Measurements from ENCODE around the gene TSHZ2. TPM values are rescaled to one million over a fixed set of nuclear protein-coding genes. Genes with fewer than 3 reads are reported as not detected.

TSHZ2 gene
- total and polyA plus RNA-seq, 2 donors (not counting 3 experiments of a cell fraction or from before 2014, with no cell fraction given): not detected

- FAIRE-seq: no peak
Measured at GRCh38 chr20:53383916-53384315, 411.8 kb downstream of the TSHZ2 start.

More at GRCh38 chr20:53383916-53384315, 411.8 kb downstream of the TSHZ2 start:
- CTCF ChIA-PET: no interaction called here
- DNase-seq (ENCODE audit: low read depth, low spot score): no peak
- intact Hi-C loops (cut with micrococcal nuclease): no loop called here
- no peaks in the 10 kb centered on the region for H3K79me2 ChIP-seq (ENCODE audit: control insufficient read depth, insufficient read depth, low read length)
- no peaks in the 10 kb centered on the region for H3K9me3 ChIP-seq (replicated peaks; ENCODE audit: control insufficient read depth, insufficient read depth, low read length)
- no peaks in the 10 kb centered on the region for H3K36me3 ChIP-seq (ENCODE audit: control insufficient read depth in 2 of 2, extremely low read depth in 1 of 2, insufficient read depth in 2 of 2, low read length in 2 of 2)
- no peaks in the 10 kb centered on the region for H3K27me3 ChIP-seq (ENCODE audit: control insufficient read depth in 2 of 2, insufficient read depth in 2 of 2, low read length in 2 of 2)
- TF ChIP-seq POLR2A (IDR thresholded peaks at IDR 0.05; ENCODE audit: low read depth, low read length) (no peak), JUN (IDR thresholded peaks at IDR 0.05; ENCODE audit: borderline replicate concordance, insufficient read depth, insufficient read length, low read depth) (no peak), FOS (IDR thresholded peaks at IDR 0.05; ENCODE audit: borderline replicate concordance, insufficient read depth, low read length) (no peak), CTCF (IDR thresholded peaks at IDR 0.05; ENCODE audit: extremely low read depth in 1 of 2, insufficient read depth in 1 of 2, low read depth in 1 of 2, low read length in 2 of 2) (no peak), EZH2 (IDR thresholded peaks at IDR 0.05; ENCODE audit: borderline replicate concordance, low read depth, low read length, severe bottlenecking) (no peak), POLR2AphosphoS5 (IDR thresholded peaks at IDR 0.05; ENCODE audit: insufficient read depth, low read depth, low read length) (no peak), MAX (IDR thresholded peaks at IDR 0.05; ENCODE audit: insufficient read depth, insufficient read length) (no peak), GATA2 (IDR thresholded peaks at IDR 0.05; ENCODE audit: insufficient read depth, insufficient read length, low read depth, low read length) (no peak), MYC (IDR thresholded peaks at IDR 0.05; ENCODE audit: low read depth, low read length) (no peak)
- H3K4me1 ChIP-seq (ENCODE audit: control insufficient read depth, extremely low read depth, insufficient read depth, low read length): no peaks in the 10 kb centered on the region
- POLR2A ChIA-PET: no interaction called here
- H3K4me2 ChIP-seq (ENCODE audit: insufficient read depth, low read length): no peak overlapping the region
- H2AFZ ChIP-seq (ENCODE audit: low read depth, low read length): no peak overlapping the region
- no TSS peak for BruUV-seq (replicated peaks)
- H3K27ac ChIP-seq (ENCODE audit: insufficient read depth, low read depth, low read length): no peak overlapping the region
- H4K20me1 ChIP-seq (replicated peaks; ENCODE audit: control insufficient read depth, extremely low read depth, insufficient read depth, low read length): no peaks in the 10 kb centered on the region
- no peaks in the 10 kb centered on the region for H3K9me1 ChIP-seq (replicated peaks; ENCODE audit: control insufficient read depth, extremely low read depth, insufficient read depth, low read length)
- H3K4me3 ChIP-seq (replicated peaks in 1 of 3; ENCODE audit: insufficient read depth in 1 of 3, low read depth in 1 of 3, low read length in 3 of 3): no peak overlapping the region
- dilution Hi-C loops (cut with MboI; ENCODE audit: extremely low pct_ligation_motif_present, low sequenced_read_pairs): no loop called here
- no peak overlapping the region for H3K9ac ChIP-seq (replicated peaks; ENCODE audit: extremely low read depth, insufficient read depth, low read length)
